ENCODE measurements around the gene ARHGAP15.
"Not testable (repeated sequence)": the region's sequence is repeated elsewhere in the genome, so short reads cannot be mapped to it uniquely, and the experiment has no call there.

Gene ARHGAP15

DNA sequence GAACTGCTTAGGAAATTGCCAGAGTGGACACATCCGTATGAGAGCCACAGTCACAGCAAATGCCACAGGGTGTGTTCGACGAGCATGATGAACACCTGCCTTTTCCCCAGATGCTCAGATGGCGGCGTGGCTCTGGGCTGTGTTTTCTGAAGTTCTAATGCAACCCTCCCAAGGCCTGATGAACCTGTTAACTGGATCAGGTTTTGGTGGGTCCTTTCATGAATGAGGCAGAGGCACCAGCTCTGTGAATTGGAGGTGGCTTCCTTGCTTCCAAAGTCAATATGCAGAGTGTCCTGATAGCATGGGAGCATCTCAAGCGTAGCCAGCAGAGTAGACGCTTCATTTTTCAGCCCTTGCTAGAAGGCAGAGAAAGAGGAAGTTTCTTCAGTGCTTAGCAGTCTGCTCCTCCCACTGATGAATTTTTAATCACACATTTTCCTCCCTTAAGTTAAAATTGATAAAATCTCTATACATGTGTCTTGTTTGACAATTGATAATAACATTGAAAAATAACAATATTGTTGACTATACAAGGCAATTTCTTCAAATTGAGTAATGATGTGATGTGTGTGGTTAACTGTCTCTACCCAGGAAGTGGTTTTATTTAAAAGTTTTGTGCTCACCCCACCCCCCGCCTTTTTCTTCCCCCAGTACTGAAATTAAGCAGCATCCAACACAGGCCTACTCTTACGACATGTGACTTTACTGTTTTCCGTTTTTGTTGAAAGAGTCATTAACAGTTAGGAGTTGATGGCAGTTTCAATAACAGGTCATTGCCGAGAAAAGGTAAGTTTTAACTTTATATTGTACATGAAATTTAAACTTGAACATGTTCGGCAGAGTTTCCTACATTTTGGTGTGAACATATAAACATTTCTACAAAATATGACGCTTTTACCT, at the start of gene ARHGAP15:
TSS of gene ARHGAP15 (plus strand) at position 739 of the 900 bp plus-strand sequence.
- DNase-seq, result peak; percentile 64 to 75

DNA sequence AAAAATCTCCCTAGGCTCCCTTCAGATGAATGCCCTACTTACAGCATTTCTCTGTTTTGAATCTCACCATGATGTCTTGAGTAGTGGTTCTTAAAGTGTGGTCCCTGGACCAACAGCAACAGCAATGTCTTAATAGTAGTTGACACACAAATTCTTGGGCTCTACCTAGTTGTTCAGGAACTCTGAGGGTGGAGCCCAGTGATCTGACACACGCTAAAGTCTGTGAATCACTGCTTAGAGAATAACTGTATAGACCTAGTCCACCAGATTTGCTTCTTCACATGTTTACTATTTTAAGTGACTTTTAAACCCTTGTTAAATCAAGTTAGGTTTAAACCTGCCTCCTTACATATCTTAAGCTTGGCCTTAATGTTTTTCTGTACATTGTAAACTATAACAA, 47.6 kb upstream of the ARHGAP15 start:
- no peak for DNase-seq

DNA sequence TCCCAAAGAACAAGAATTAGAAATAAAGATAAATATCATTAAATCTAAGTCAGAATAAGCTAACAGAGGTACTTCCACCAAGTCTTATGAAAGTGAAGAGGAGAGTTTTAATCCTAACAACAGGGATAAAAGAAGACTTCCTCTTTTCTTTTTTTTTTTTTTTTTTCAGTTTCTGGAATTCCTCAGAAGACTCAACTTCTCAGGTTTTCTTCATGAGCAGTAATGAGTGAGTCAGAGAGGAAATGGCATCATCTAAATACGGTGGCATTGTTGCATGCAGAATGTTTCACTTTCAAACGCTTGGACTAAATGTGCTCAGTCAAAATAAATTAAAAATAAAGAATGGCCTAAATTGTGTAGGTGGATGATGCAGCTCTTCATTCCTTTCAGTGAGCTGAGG, 45.6 kb upstream of the ARHGAP15 start:
- DNase-seq, result no peak

DNA sequence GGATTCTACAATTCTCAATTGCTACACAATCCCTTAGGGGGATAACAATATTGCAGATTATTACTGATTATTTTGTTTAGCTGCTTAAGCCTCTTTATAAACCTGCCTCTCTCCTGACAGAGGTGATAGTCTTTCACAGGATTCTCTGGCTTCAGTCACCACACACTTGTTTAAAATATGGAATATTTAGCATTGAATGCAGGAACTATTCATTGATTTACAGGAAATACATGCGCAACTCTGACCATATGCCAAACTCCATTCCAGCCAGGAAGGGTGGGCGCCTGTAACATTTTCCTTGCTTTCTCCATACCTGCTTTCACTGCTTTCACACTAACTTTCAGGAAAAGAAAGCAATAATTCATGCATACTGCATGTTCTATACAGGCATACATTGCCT, 44.8 kb upstream of the ARHGAP15 start:
- DNase-seq, result no peak

DNA sequence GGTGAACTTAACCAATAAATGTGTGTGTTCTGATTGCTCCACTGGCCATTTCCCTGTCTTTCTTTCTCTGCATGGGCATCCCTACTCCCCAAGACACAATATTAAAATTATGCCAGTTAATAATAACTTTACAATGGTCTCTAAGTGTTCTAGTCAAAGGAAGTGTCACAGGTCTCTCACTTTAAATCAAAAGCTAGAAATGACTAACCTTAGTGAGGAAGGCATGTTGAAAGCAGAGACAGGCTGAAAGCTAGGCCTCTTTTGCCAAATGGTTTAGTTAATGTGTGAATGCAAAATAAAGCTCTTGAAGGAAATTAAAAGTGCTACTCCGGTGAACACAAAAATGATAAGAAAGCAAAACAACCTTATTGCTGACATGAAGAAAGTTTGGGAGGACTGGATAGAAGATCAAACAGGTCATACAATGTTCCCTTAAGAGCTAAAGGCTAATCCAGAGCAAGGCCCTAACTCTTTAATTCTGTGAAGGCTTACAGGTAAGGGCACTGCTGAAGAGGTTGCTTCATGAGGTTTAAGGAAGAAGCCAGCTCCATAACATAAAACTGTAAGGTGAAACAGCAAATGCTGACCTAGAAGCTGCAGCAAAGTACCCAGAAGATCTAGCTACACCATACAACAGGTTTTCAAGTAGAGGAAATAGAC, 44.0 kb upstream of the ARHGAP15 start:
- no peak for DNase-seq

DNA sequence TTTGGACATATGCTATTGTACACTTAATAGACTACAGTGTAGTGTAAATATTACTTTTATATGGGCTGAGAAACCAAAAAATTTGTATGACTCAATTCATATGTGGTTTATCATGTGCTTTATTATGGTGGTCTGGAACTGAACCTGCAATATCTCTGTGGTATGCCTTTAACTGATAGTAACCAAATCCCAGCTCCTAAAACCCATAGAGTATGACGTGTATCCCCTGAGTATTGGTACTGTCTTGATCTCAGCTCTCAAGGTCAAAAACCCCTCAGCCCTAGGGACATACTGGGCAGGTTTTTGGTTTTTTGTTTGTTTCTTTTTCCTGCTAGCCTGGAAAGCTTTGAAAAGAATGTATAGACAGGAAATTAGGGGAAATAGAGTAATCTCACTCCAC, 42.2 kb upstream of the ARHGAP15 start:
- no peak for DNase-seq

DNA sequence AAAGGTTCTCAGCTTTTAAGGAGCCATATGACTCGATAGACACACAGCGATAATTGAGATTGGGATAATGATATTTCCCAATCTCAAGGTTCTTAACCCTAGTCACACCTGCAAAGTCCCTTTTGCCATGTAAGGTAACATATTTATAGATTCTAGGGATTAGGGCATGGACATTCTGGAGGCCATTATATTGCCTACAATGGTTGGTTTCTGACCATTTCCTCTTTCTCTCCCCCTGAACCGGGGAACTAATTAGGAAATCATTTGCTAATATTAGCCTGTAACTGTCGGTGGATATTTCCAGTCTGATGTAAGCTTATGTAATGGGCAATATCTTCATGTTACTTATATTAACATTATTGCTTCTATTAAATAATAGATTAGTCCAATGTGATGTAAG, 40.8 kb upstream of the ARHGAP15 start:
- no peak for DNase-seq

DNA sequence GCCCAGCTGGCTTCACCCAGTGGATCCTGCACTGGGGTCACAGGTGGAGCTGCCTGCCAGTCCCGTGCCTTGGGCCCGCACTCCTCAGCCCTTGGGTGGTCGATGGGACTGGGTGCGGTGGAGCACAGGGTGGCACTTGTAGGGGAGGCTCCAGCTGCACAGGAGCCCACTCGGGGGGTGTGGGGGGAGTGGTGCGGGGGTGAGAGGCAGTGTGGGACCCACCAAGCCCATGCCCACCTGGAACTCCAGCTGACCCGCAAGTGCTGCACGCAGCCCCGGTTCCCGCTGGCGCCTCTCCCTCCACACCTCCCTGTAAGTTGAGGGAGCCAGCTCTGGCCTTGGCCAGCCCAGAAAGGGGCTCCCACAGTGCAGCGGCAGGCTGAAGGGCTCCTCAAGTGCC, 39.7 kb upstream of the ARHGAP15 start:
- not testable (repeated sequence) for DNase-seq

DNA sequence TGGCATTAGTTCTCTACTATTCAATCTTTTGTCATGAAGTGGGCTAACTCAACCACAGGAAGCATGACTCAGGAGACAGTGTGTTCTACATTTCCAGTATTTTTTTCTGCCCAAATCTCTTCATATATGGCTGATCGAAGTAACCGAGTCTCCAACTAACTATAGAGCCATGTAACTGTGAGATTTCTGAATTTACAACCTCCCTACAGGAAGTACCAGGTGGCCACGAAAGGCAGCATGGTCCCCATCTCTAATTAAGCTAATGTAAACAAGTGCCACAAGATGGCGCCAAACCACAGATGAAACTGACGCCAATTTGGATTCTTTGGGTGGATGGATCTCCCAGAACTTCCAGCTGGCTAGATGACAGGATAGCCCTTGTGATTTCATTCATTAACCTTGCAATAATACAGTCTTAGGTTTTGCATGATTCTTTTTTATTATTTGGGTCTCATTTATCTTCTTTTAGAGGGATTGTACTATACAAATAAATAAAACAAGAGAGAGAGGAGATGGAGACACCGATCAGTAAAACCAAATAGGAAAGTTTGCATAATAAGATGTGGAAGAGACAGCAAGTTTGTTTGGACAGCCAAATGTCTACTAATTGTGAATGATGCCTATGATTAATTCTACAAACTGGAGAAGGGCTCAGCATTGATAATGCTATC, 18.3 kb upstream of the ARHGAP15 start:
- peak; percentile 64 to 69 for DNase-seq

DNA sequence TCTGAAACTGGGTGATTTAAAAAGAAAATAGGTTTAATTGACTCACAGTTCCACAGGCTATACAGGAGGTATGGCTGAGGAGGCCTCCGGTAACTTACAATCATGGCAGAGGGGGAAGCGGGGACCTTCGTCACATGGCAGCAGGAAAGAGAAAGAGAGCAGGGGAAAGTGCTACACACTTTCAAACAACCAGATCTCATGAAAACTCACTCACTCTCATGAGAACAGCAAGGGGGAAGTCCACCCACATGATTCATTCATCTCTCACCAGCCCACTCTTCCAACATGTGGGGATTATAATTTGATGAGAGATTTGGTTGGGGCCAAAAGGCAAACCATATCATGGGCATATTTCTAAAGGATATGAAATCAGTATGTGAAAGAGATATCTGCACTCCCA, 12.0 kb upstream of the ARHGAP15 start:
- DNase-seq, result no peak

DNA sequence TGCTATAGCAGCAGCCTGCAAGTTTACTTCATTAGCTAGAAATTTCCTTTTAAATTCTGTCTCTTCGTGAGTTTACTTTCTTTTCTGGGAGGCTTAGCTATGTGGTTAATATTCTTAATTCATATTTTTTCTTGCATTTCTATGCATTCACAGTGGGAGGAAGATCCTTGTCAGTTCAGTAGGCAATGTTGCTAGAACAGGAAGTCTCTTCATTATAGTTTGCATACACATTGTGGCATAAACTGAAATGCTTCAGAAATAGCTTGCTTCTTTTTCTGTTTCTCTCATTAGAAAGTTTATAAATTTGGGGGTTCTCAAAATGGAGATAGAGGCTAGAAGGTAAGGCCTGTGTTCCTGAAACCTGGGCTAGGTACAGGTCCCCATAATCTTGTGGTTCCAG, 8.1 kb upstream of the ARHGAP15 start:
- DNase-seq, result no peak

DNA sequence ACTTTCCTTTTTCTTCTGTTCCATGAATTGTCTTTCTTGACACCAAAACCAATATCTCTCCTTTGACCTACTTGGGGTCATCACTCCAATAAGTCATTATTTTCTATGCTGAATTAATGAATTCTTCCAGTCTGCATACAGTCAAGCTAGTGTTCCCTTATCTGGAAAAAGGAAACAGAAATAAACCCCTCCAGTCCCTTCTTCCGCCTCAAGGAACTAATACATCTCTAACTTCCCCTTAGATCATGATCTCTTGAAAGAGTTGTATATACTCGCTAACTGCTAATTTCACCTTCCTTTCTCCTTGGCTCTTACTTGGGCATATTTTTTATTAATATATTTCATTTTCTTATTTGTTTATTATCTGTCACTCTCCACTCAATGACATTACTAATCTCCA, 7.3 kb upstream of the ARHGAP15 start:
- DNase-seq, result no peak

DNA sequence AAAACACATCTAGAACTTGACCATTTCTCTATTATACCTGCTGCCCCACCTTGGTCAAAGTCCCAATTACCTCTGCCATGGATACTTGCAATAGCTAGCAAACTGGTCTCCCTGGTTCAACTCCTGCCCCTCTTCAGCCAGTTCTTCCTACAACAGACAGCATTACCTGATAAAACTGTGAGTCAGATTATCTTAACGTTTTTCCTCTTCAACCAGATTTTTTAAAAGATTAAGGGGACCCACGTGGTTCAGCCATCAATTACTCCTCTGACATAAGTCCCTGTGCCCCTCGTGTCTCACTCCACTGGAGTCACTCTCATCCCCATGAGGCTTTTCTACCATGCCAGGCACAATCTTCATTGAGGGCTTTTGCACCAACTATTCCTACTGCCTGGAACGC, 5.3 kb upstream of the ARHGAP15 start:
- no peak for DNase-seq

DNA sequence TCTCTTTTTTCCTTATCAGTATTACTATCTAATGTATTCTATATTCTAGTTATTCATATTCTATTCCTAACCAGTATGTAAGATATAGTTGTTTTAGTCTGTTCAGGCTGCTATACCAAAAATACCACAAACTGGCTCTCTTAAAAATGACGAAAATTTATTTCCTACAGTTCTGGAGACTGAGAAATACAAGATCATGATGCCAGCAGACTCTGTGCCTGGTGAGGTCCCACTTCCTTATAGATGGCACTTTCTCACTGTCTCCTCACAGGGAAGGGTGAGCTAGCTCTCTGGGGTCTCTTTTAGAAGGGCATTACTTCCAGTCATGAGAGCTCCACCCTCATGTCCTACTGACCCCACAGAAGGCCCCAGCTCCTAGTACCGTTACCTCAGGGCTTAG, 4.8 kb upstream of the ARHGAP15 start:
- no peak for DNase-seq

DNA sequence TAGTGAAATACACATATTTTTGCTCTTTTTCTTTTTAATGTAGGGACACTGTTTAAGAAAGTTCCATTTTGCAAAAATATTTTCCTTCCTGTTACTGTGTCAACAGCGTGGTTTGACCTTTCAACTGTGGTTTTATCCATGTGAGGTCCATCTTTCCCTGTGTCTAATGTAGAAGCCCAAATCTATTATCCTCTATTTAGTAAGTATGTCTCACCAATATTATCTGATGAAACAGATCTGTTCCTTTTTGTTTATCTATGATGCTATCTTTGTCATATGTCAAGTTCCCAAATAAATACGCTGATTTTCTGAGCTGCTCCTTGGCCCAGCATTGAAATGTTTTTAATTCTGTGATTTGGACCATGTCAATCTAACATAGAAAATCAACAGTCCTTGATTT, 3.5 kb upstream of the ARHGAP15 start:
- no peak for DNase-seq

DNA sequence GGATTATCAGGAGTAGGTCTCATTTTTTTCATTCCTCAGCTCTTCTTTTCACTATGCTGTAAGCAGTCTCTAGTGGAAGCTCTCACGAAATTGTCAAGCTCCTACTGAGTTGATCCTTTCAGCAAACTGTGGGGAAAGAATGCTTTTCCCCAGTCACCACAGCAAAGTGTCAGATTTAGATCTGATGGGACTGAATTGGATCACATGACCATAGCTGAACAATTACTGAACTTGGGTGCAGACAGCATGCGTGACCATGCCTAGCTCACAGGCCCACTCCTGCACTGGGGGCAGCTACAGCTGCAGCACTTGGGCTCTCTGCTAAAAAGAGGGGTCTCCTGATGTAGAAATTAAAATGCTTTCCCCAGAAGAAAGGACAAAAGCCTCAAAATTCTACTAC, 3.1 kb downstream of the ARHGAP15 start:
- DNase-seq, result peak in 1 of 2 donors; percentile 29

DNA sequence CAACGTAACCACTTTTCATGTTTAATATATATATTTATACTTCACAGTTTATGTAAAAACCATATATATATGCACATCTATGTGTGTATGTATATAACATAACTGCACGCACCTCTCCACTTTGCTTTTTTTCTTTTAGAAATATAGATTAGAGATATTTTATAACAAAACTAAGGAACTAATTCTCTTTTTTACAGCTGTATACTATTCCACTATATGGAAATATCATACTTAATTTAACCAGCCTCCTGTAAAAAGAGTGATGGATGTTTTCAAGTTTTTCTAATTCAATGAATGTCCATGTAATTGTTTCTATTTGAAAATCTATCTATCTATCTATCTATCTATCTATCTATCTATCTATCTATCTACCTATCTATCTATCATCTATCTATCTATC, 4.6 kb downstream of the ARHGAP15 start:
- no peak for DNase-seq

DNA sequence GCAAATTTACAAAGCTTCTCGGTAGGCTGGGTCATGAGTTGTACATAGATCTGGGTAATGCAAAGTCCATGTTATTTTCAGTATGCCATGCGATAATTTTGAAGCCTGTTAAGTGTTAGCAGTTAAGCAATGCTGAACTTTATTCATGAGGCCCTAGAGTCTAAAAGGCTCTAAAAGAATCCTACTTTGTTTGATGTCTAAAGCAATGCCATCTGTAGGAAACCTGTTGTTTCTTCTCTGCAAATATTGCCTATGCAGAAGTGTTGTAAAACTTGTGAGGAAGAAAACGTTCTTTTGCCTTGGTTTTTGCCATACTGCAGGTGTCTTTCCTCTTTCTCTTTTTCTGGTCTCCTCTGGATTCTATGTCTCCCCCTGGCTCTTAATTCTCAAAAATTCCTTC, 9.1 kb downstream of the ARHGAP15 start:
- DNase-seq, result no peak

DNA sequence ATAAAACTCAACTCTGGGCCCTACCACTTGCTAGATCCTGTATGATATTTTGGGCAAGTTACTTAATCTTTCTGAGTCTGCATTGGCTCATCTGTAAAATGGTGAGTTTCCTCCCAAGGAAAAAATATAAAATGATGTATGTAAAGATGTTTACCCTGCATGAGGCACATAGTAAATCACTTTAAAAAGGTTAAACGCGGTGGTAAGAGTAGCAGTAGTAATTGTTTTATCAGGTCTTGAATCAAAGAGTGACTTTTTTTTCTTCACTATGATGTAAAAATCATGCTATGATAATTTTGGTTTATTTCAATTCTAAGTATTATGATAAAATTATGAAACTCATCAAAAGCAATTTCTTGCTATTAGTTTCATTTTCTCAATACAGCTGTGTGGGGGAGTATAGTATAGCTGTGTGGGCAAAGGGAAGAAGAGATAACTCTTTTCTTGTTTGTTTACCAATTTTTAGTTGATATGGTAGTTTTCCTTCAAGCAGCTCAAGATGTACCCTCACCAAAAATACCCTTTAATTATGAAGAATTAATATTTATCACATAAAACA, 10.7 kb downstream of the ARHGAP15 start:
- DNase-seq, result no peak

DNA sequence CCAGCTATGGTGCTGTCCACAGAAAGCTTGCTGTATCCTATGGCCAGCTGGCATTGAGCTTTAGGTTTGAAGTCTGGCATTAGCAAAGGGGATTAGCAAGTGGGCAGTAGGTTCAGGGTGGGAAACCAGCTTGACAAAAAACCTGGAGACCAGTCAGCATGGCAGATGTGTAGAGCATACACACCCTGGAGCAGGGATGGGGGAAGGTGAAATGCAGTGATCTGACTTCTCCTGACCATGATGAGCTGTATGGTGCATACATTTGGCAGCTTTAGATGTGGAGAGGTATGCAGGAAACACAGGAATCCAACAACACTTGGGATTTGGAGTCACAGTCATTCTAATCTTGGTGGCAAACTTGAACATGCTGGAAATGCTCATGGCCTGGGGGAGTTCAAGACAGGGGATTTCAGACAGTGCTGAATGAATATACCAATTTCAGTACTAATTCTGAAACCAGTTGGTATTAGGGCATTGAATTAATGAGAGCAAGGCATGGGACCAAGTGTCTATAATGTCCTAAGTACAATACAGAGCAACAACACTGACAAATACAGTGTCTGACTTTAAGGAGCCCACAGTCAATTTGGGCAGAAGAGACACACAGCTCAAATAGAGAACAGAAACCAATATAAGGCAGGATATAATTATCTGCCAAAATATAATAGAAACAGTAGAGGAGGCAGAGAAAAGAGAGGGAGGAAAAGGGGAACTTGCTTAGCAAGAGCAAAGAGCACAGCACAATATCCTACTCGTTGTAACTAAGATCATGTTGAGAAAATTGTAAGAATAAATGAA, 11.8 kb downstream of the ARHGAP15 start:
- DNase-seq, result no peak

DNA sequence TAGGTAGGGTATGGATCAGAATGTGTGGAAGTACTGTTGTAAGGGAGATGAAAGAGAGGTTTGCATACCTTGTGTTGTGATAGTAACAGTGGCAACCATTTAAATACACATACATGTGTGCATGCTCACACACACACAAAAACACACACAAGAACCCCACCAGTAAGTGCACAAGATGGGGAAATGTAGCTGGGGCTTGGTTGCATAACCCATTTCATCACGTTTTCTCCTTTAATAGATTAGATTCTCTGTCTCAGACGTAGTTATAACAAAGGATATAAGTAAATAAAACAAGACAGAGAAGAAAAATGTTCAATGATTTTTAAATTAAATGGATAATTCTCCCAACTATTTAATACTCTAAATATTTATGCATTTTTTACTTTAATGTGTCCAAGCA, 13.4 kb downstream of the ARHGAP15 start:
- no peak for DNase-seq

DNA sequence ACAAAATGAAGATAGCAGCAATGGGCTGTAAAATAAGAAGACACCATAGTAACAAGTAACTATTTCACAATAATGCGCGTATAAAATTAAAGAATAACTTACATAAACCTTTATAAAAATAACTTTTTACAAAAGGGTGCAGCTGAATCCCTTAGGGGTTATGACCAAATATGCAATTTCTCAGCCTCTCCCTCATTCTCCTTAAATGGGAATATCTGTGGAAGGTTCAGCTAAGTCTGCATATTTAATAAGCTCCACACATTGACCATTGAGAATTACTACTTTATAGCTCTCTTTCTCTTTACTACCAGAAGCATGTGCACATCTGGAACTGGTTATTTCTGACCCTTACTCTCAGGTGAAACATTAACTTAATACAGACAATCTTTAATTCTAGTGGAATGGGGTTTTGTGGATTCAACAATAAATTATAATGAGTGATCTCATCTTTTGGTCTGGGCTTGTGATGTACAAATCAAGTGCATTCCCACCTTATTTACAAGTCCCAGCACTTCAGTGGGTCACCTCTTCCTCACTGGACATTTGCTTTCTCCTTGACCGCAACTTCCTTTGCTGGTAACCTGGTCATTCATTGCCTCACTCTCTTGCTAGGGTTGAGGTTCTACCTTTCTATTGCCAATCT, 15.7 kb downstream of the ARHGAP15 start:
- no peak for DNase-seq
